SH-SY5Y (cell line): ENCODE measurements around the gene GMIP.

Source experiments
- GATA2 ChIP-seq: IDR thresholded peaks from 2 replicates; pipeline ENCODE4 v1.6.1; 2011; ENCODE audit warnings: mild to moderate bottlenecking, low read depth, low read length
- GATA3 ChIP-seq: IDR thresholded peaks from 2 replicates; pipeline ENCODE4 v1.6.1; 2011; ENCODE audit warnings: low read depth, mild to moderate bottlenecking, low read length, moderate library complexity

DNA sequence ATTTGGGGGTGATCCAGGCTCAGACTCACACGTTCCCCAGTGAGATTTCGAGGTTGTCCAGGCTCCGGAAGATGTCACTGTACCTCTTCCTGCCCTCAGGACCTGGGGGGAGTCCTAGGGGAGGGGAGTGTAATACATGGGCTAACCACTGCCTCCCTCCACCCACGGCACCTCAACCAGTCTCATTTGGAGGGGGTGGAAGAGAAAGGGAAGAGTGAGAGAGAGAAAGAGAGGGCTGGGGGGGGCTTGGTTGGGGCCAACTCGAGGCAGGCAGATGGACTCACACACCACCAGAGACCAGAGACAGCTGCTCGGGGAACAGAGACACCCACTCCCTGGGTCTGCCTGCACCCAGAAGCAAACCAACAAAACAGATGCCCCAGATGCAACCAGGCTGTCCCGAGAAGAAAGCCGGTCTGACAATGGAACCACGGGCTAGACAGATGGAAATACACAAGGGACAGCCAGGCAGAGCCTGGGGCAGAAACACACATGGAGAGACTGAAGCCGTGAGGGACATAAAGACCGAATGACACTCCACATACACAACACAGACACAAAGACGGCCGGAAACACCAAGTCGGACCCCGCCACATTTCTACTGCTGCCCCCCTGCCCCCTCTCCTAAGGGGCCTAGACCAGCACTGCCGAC lies 825 bp downstream of the GMIP start:
- no peak for TF ChIP-seq GATA3
- TF ChIP-seq GATA2, result no peak
